Measurements from ENCODE around the gene HIPK4. TPM values are rescaled to one million over a fixed set of nuclear protein-coding genes. Genes with fewer than 3 reads are reported as not detected.

Gene HIPK4
- polyA plus RNA-seq (2012; ENCODE audit: insufficient read length, low read depth), result 0.74 TPM

- TF ChIP-seq POLR2AphosphoS5 (IDR thresholded peaks at IDR 0.05; ENCODE audit: low read depth, low read length), result no peak
- no peak for TF ChIP-seq FOXP2 (optimal IDR thresholded peaks at IDR 0.05; ENCODE audit: borderline replicate concordance, extremely low read depth, extremely low read length, insufficient read depth)
- no peak for TF ChIP-seq REST (IDR thresholded peaks at IDR 0.05; ENCODE audit: insufficient read depth in 1 of 2, low read depth in 2 of 2, low read length in 2 of 2)
- no peak for TF ChIP-seq SIN3A (IDR thresholded peaks at IDR 0.05; ENCODE audit: borderline replicate concordance, insufficient read depth, low read length)
- TF ChIP-seq TAF1 (IDR thresholded peaks at IDR 0.05; ENCODE audit: borderline replicate concordance, insufficient read depth, low read length), result no peak
These were observed at the start of gene HIPK4 for GRCh38 chr19:40390084-40390742. HIPK4 (minus strand) TSS chr19:40390181; CDS start chr19:40389902, 279 bp downstream.

- TF ChIP-seq POLR2AphosphoS5 (IDR thresholded peaks at IDR 0.05; ENCODE audit: low read depth, low read length) (no peak), TAF1 (IDR thresholded peaks at IDR 0.05; ENCODE audit: borderline replicate concordance, insufficient read depth, low read length) (no peak), SIN3A (IDR thresholded peaks at IDR 0.05; ENCODE audit: borderline replicate concordance, insufficient read depth, low read length) (no peak), REST (IDR thresholded peaks at IDR 0.05; ENCODE audit: insufficient read depth in 1 of 2, low read depth in 2 of 2, low read length in 2 of 2) (no peak), FOXP2 (optimal IDR thresholded peaks at IDR 0.05; ENCODE audit: borderline replicate concordance, extremely low read depth, extremely low read length, insufficient read depth) (no peak)
These were observed 48.3 kb upstream of the HIPK4 start for GRCh38 chr19:40438284-40438683.

GRCh38 chr19:40433391-40434216, 43.6 kb upstream of the HIPK4 start:
- TF ChIP-seq REST (IDR thresholded peaks at IDR 0.05; ENCODE audit: insufficient read depth in 1 of 2, low read depth in 2 of 2, low read length in 2 of 2), result peak in 1 of 2 experiments; percentile 25; a peak in 1 of 4 replicates
- peak; percentile 71; the same call in 1 of the 2 replicates for TF ChIP-seq POLR2AphosphoS5 (IDR thresholded peaks at IDR 0.05; ENCODE audit: low read depth, low read length)
- peak; percentile 39; the same call in 1 of the 2 replicates for TF ChIP-seq SIN3A (IDR thresholded peaks at IDR 0.05; ENCODE audit: borderline replicate concordance, insufficient read depth, low read length)
- peak; percentile 58 for TF ChIP-seq FOXP2 (optimal IDR thresholded peaks at IDR 0.05; ENCODE audit: borderline replicate concordance, extremely low read depth, extremely low read length, insufficient read depth)
- peak; percentile 78; the same call in 1 of the 2 replicates for TF ChIP-seq TAF1 (IDR thresholded peaks at IDR 0.05; ENCODE audit: borderline replicate concordance, insufficient read depth, low read length)

GRCh38 chr19:40431698-40432097, 41.7 kb upstream of the HIPK4 start:
- TF ChIP-seq POLR2AphosphoS5 (IDR thresholded peaks at IDR 0.05; ENCODE audit: low read depth, low read length) (no peak), REST (IDR thresholded peaks at IDR 0.05; ENCODE audit: insufficient read depth in 1 of 2, low read depth in 2 of 2, low read length in 2 of 2) (no peak), TAF1 (IDR thresholded peaks at IDR 0.05; ENCODE audit: borderline replicate concordance, insufficient read depth, low read length) (no peak), FOXP2 (optimal IDR thresholded peaks at IDR 0.05; ENCODE audit: borderline replicate concordance, extremely low read depth, extremely low read length, insufficient read depth) (no peak), SIN3A (IDR thresholded peaks at IDR 0.05; ENCODE audit: borderline replicate concordance, insufficient read depth, low read length) (no peak)
